Testis (tissue), 3 donors: Measurements from ENCODE around the gene NOL4L. TPM values are rescaled to one million over a fixed set of nuclear protein-coding genes. Genes with fewer than 3 reads are reported as not detected.
A peak's percentile ranks its signal among the peaks of the same experiment; 100 is the strongest.

Source experiments
- DNase-seq: peaks from one replicate; pipeline ENCODE4 v3.0.0-alpha.2; 2019
- H3K27ac ChIP-seq, 2 donors: fragments of 200-600 bp; sonication (generic); one replicate each; pipeline ENCODE4 v1.5.1; 2019
- H3K27me3 ChIP-seq: fragments of 200-600 bp; sonication (generic); one replicate; pipeline ENCODE4 v1.5.1; 2019
- H3K36me3 ChIP-seq: fragments of 200-600 bp; sonication (generic); one replicate; pipeline ENCODE4 v1.5.1; 2017; ENCODE audit warnings: low read depth; ENCODE audit errors: missing control alignments
- H3K4me1 ChIP-seq: fragments of 200-600 bp; sonication (generic); one replicate; pipeline ENCODE4 v1.5.1; 2019
- H3K4me3 ChIP-seq, 2 donors: fragments of 200-600 bp; sonication (generic); one replicate each; pipeline ENCODE4 v1.5.1; 2017 to 2019
- H3K9me3 ChIP-seq: fragments of 200-600 bp; sonication (generic); one replicate; pipeline ENCODE4 v1.5.1; 2017
- CTCF ChIP-seq, 3 experiments: fragments of 450-650 bp in 2 of 3; fragments of 200-600 bp in 1 of 3; sonication (generic) in 1 of 3; IDR thresholded peaks; one replicate each; pipeline ENCODE4 v1.5.1; 2016 to 2019; ENCODE audit warnings: antibody characterized with exemption in 3 of 3, mild to moderate bottlenecking in 2 of 3, moderate library complexity in 1 of 3
- POLR2A ChIP-seq: fragments of 450-650 bp; IDR thresholded peaks from one replicate; pipeline ENCODE4 v1.6.1; 2017; ENCODE audit warnings: antibody characterized with exemption, mild to moderate bottlenecking, moderate library complexity
- WGBS, 2 donors: methylation state at CpG; one replicate each; pipeline ENCODE4 v1.1.5; 2018; 5-methylcytosine and 5-hydroxymethylcytosine counted together
- intact Hi-C: fragments of 100-400 bp; cut with DNase I; formaldehyde crosslinking; loops from one replicate; pipeline ENCODE4 v1.15.1; 2023; ENCODE audit warnings: low total_unique reads
- polyA plus RNA-seq: library from polyadenylated mRNA; stranded (reverse); fragments of 350-450 nt; fragmentation: Illumina TruSeq; extraction: RNeasy Lipid Tissue Mini Kit (QIAGEN cat#74804); gene quantifications from one replicate; pipeline ENCODE4 v1.2.3, GENCODE V29; 2014; ENCODE audit warnings: low read depth, low replicate concordance; ENCODE audit not compliant: insufficient read depth
- total RNA-seq, 2 donors: library from RNA; depleted of rRNA; stranded (reverse); fragments of >200 nt; gene quantifications; one replicate each; pipeline ENCODE4 v1.2.3, GENCODE V29; 2016

Gene NOL4L
- total and polyA plus RNA-seq, 3 donors from 2014 or later: 100.0 to 129 (median 115) TPM

- no peak for DNase-seq
- Histone ChIP-seq H3K9me3 (no peaks in the 10 kb centered on the region), H3K27me3 (no peaks in the 10 kb centered on the region), H3K4me1 (peaks cover 32% of the 10 kb centered on the region), H3K36me3 (no peaks in the 10 kb centered on the region), H3K27ac (no peak overlapping the region), H3K4me3 (no peak overlapping the region)
- WGBS, 2 donors: 86 to 93% methylated on average over 7 to 21 of the region's 21 CpGs
- no peak for TF ChIP-seq CTCF (IDR thresholded peaks at IDR 0.05)
- no peak for TF ChIP-seq POLR2A
- intact Hi-C loops: no loop called here
Observed at GRCh38 chr20:32541323-32542258, 43.5 kb downstream of the NOL4L start.

GRCh38 chr20:32539817-32540675 lies 45.1 kb downstream of the NOL4L start:
- peaks cover 32% of the 10 kb centered on the region for H3K4me1 ChIP-seq
- H3K9me3 ChIP-seq: no peaks in the 10 kb centered on the region
- no peak for DNase-seq
- intact Hi-C loops: no loop called here
- WGBS, 2 donors: 67 to 74% methylated on average over 11 to 13 of the region's 13 CpGs
- H3K27me3 ChIP-seq: no peaks in the 10 kb centered on the region
- no peaks in the 10 kb centered on the region for H3K36me3 ChIP-seq
- H3K4me3 ChIP-seq: no peak overlapping the region
- no peak overlapping the region for H3K27ac ChIP-seq
- TF ChIP-seq CTCF (IDR thresholded peaks at IDR 0.05) (no peak), POLR2A (no peak)

GRCh38 chr20:32539026-32539816 lies 45.9 kb downstream of the NOL4L start:
- 47 to 58% methylated on average over 10 to 11 of the region's 13 CpGs for WGBS, 2 donors
- Histone ChIP-seq H3K4me3 (no peak overlapping the region), H3K27me3 (no peaks in the 10 kb centered on the region), H3K36me3 (no peaks in the 10 kb centered on the region), H3K9me3 (no peaks in the 10 kb centered on the region), H3K4me1 (peaks cover 32% of the 10 kb centered on the region), H3K27ac (peak overlapping the region; percentile 14 to 15)
- intact Hi-C loops: no loop called here
- DNase-seq: peak; percentile 61
- no peak for TF ChIP-seq POLR2A
- TF ChIP-seq CTCF (IDR thresholded peaks at IDR 0.05): no peak

GRCh38 chr20:32538526-32538939 lies 46.6 kb downstream of the NOL4L start:
- WGBS, 2 donors: 39 to 43% methylated on average over 8 to 15 of the region's 16 CpGs
- Histone ChIP-seq H3K27ac (peak overlapping the region; percentile 14 to 15), H3K4me3 (no peak overlapping the region), H3K27me3 (no peaks in the 10 kb centered on the region), H3K9me3 (no peaks in the 10 kb centered on the region), H3K36me3 (no peaks in the 10 kb centered on the region), H3K4me1 (peaks cover 32% of the 10 kb centered on the region)
- TF ChIP-seq POLR2A (no peak), CTCF (IDR thresholded peaks at IDR 0.05) (no peak)
- intact Hi-C loops: no loop called here
- DNase-seq: peak; percentile 39
